ENCODE data around the gene ZNF280C.

- no peak for TF ChIP-seq CTCF (IDR thresholded peaks at IDR 0.05)
- TF ChIP-seq POLR2A (IDR thresholded peaks at IDR 0.05), result no peak
These were observed 27.6 kb upstream of the ZNF280C start for GRCh38 chrX:130296297-130296678.
